Caco-2 (cell line): ENCODE data around the gene CNR1. TPM values are rescaled to one million over a fixed set of nuclear protein-coding genes. Genes with fewer than 3 reads are reported as not detected.

Experiments used
- BruUV-seq: library from RNA; stranded (reverse); fragments of 400-500 nt; replicated peaks from 2 replicates; lab custom pipeline; 2021; lab: Mats Ljungman, UMichigan
- CTCF ChIA-PET: fragments of 300-600 bp; sonication (Branson Sonifier 250); formaldehyde crosslinking; loops from one replicate; lab custom pipeline; 2022; ENCODE audit warnings: antibody characterized with exemption; lab: Charles Lee
- POLR2A ChIA-PET: fragments of 300-600 bp; sonication (Branson Sonifier 250); formaldehyde crosslinking; loops from one replicate; lab custom pipeline; 2022; ENCODE audit warnings: antibody characterized with exemption; lab: Charles Lee
- DNase-seq, 2 experiments: peaks; one replicate each; pipeline versions ENCODE4 v3.0.0 to v3.0.0-alpha.2; 2020 to 2022
- H3K27me3 ChIP-seq: replicated peaks from 2 replicates; pipeline ENCODE4 v1.6.0; 2011; ENCODE audit warnings: low read length; ENCODE audit not compliant: control insufficient read depth, insufficient read depth
- H3K36me3 ChIP-seq: 2 replicates; pipeline ENCODE4 v1.5.1; 2011; ENCODE audit warnings: low read length; ENCODE audit not compliant: control insufficient read depth, insufficient read depth
- H3K4me1 ChIP-seq: fragments of 250-450 bp; sonication (Bioruptor Pico); 2 replicates; pipeline ENCODE4 v1.5.1; 2020; ENCODE audit warnings: mild to moderate bottlenecking
- H3K4me3 ChIP-seq: 2 replicates; pipeline ENCODE4 v1.5.1; 2011; ENCODE audit warnings: low read depth, mild to moderate bottlenecking, control low read depth, low read length
- H3K9me3 ChIP-seq: fragments of 250-450 bp; sonication (Bioruptor Pico); 2 replicates; pipeline ENCODE4 v1.5.1; 2020; ENCODE audit warnings: mild to moderate bottlenecking, moderate library complexity
- H3K27ac Mint-ChIP-seq: one replicate; pipeline ENCODE4 v1.8.0; 2022; ENCODE audit warnings: mixed read lengths; ENCODE audit not compliant: unreplicated experiment
- H3K27me3 Mint-ChIP-seq: one replicate; pipeline ENCODE4 v1.8.0; 2022; ENCODE audit warnings: mixed read lengths; ENCODE audit not compliant: insufficient read depth, unreplicated experiment
- H3K36me3 Mint-ChIP-seq: one replicate; pipeline ENCODE4 v1.8.0; 2022; ENCODE audit warnings: mild to moderate bottlenecking, mixed read lengths; ENCODE audit not compliant: insufficient read depth, unreplicated experiment
- H3K4me1 Mint-ChIP-seq: one replicate; pipeline ENCODE4 v1.8.0; 2022; ENCODE audit warnings: low read depth, mixed read lengths; ENCODE audit not compliant: unreplicated experiment
- H3K4me3 Mint-ChIP-seq: one replicate; pipeline ENCODE4 v1.8.0; 2022; ENCODE audit warnings: mild to moderate bottlenecking, moderate library complexity, mixed read lengths; ENCODE audit not compliant: unreplicated experiment
- H3K9me3 Mint-ChIP-seq: one replicate; pipeline ENCODE4 v1.8.0; 2022; ENCODE audit warnings: mixed read lengths; ENCODE audit not compliant: unreplicated experiment
- CTCF ChIP-seq, 2 experiments: fragments of 200-600 bp in 1 of 2; IDR thresholded peaks; 1 replicate in 1 of 2; 2 replicates in 1 of 2; pipeline versions ENCODE4 v1.5.1 to v1.8.0; 2011 to 2022; ENCODE audit warnings: antibody characterized with exemption in 1 of 2, control low read depth in 1 of 2, inconsistent platforms in 1 of 2, low read depth in 1 of 2, low read length in 1 of 2, mild to moderate bottlenecking in 1 of 2, moderate library complexity in 1 of 2; ENCODE audit not compliant: insufficient read depth in 1 of 2, severe bottlenecking in 1 of 2, unreplicated experiment in 1 of 2
- intact Hi-C: fragments of 100-400 bp; cut with micrococcal nuclease; formaldehyde crosslinking; loops from one replicate; pipeline ENCODE4 v1.10.0; 2022; ENCODE audit not compliant: unreplicated experiment
- total RNA-seq: library from RNA; stranded (reverse); gene quantifications from 2 replicates; pipeline ENCODE4 v1.2.3, GENCODE V29; 2022

The CNR1 gene
- total RNA-seq, 1 experiment from 2014 or later, result not detected

- H3K36me3 Mint-ChIP-seq, result no peaks in the 10 kb centered on the region
- H3K4me1 ChIP-seq, result peaks cover 7% of the 10 kb centered on the region; the same call in 1 of the 2 replicates
- no peaks in the 10 kb centered on the region for H3K9me3 Mint-ChIP-seq
- H3K4me3 ChIP-seq, result no peak overlapping the region
- H3K27me3 ChIP-seq, result no peaks in the 10 kb centered on the region
- H3K4me1 Mint-ChIP-seq, result peaks cover 12% of the 10 kb centered on the region
- H3K27ac Mint-ChIP-seq, result no peak overlapping the region
- H3K36me3 ChIP-seq, result no peaks in the 10 kb centered on the region
- no peak for DNase-seq
- no peak overlapping the region for H3K4me3 Mint-ChIP-seq
- no peak for TF ChIP-seq CTCF (IDR thresholded peaks at IDR 0.05; ENCODE audit: insufficient read depth in 1 of 2, low read depth in 1 of 2, low read length in 1 of 2, severe bottlenecking in 1 of 2, unreplicated experiment in 1 of 2)
- POLR2A ChIA-PET, result no interaction called here
- intact Hi-C loops, result no loop called here
- H3K27me3 Mint-ChIP-seq, result peaks cover 21% of the 10 kb centered on the region
- BruUV-seq, result no TSS peak
- CTCF ChIA-PET, result no interaction called here
- no peaks in the 10 kb centered on the region for H3K9me3 ChIP-seq
These were observed 17.3 kb upstream of the CNR1 start for GRCh38 chr6:88183471-88183870.

- BruUV-seq, result no TSS peak
- no peak overlapping the region for H3K4me3 ChIP-seq
- POLR2A ChIA-PET, result no interaction called here
These were observed 13.5 kb upstream of the CNR1 start for GRCh38 chr6:88179692-88180091.

GRCh38 chr6:88177961-88178464, 11.9 kb upstream of the CNR1 start:
- Histone ChIP-seq H3K36me3 (no peaks in the 10 kb centered on the region), H3K4me3 (no peak overlapping the region), H3K4me1 (peaks cover 15% of the 10 kb centered on the region), H3K27me3 (no peaks in the 10 kb centered on the region), H3K9me3 (no peaks in the 10 kb centered on the region)
- ChIA-PET POLR2A (no interaction called here), CTCF (no interaction called here)
- BruUV-seq, result no TSS peak
- TF ChIP-seq CTCF (IDR thresholded peaks at IDR 0.05; ENCODE audit: insufficient read depth in 1 of 2, low read depth in 1 of 2, low read length in 1 of 2, severe bottlenecking in 1 of 2, unreplicated experiment in 1 of 2), result no peak
- Mint-ChIP-seq H3K4me1 (peaks cover 19% of the 10 kb centered on the region), H3K27me3 (peaks cover 9% of the 10 kb centered on the region), H3K4me3 (no peak overlapping the region), H3K27ac (no peak overlapping the region), H3K36me3 (no peaks in the 10 kb centered on the region), H3K9me3 (no peaks in the 10 kb centered on the region)
- no peak for DNase-seq
- intact Hi-C loops, result no loop called here

More at GRCh38 chr6:88179692-88180091, 13.5 kb upstream of the CNR1 start:
- no peak overlapping the region for H3K4me3 Mint-ChIP-seq
- CTCF ChIA-PET, result no interaction called here
- H3K27ac Mint-ChIP-seq, result no peak overlapping the region
- Histone ChIP-seq H3K4me1 (peaks cover 15% of the 10 kb centered on the region), H3K36me3 (no peaks in the 10 kb centered on the region), H3K9me3 (no peaks in the 10 kb centered on the region), H3K27me3 (no peaks in the 10 kb centered on the region)
- H3K36me3 Mint-ChIP-seq, result no peaks in the 10 kb centered on the region
- H3K4me1 Mint-ChIP-seq, result peaks cover 19% of the 10 kb centered on the region
- TF ChIP-seq CTCF (IDR thresholded peaks at IDR 0.05; ENCODE audit: insufficient read depth in 1 of 2, low read depth in 1 of 2, low read length in 1 of 2, severe bottlenecking in 1 of 2, unreplicated experiment in 1 of 2), result no peak
- intact Hi-C loops, result no loop called here
- DNase-seq, result no peak
- peaks cover 9% of the 10 kb centered on the region for H3K27me3 Mint-ChIP-seq
- no peaks in the 10 kb centered on the region for H3K9me3 Mint-ChIP-seq
